ENCODE data around the gene CUL2. TPM values are rescaled to one million over a fixed set of nuclear protein-coding genes. Genes with fewer than 3 reads are reported as not detected.

The CUL2 gene
- total RNA-seq, 2 experiments from 2014 or later: 37.4 to 40.2 TPM

DNA sequence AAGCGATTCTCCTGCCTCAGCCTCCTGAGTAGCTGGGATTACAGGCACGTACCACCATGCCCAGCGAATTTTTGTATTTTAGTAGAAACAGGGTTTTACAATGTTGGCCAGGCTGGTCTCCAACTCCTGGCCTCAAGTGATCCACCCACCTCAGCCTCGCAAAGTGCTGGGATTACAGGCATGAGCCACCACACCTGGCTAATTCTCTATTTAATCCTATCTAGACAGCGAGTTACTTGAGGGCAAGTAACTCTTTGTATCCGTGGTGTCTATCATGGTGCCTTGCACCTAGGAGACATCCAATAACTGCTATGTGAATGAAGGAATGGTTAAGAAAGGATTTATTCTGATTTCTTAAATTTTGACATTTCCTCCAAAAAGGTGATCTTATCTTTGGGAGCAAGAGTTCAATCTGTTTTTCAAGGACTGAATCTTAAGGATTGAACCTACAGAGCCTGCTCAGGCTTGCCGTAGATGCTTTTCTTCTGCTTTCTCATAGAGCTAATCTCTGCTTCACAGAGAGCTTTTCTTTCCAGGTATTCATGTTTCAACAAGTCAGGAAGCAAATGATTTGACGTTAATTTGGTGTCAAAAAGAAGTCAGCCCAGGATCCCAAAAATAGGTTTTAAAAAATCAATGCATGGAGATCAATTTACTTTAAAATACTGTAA is 101.6 kb downstream of the CUL2 start:
- H3K36me3 Mint-ChIP-seq (ENCODE audit: low read depth): no peaks in the 10 kb centered on the region
- peaks cover 8% of the 10 kb centered on the region for H3K9me3 Mint-ChIP-seq
- TF ChIP-seq, protein P1, sequence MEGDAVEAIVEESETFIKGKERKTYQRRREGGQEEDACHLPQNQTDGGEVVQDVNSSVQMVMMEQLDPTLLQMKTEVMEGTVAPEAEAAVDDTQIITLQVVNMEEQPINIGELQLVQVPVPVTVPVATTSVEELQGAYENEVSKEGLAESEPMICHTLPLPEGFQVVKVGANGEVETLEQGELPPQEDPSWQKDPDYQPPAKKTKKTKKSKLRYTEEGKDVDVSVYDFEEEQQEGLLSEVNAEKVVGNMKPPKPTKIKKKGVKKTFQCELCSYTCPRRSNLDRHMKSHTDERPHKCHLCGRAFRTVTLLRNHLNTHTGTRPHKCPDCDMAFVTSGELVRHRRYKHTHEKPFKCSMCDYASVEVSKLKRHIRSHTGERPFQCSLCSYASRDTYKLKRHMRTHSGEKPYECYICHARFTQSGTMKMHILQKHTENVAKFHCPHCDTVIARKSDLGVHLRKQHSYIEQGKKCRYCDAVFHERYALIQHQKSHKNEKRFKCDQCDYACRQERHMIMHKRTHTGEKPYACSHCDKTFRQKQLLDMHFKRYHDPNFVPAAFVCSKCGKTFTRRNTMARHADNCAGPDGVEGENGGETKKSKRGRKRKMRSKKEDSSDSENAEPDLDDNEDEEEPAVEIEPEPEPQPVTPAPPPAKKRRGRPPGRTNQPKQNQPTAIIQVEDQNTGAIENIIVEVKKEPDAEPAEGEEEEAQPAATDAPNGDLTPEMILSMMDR (IDR thresholded peaks at IDR 0.05): no peak
- H3K4me1 Mint-ChIP-seq (ENCODE audit: low read depth): no peaks in the 10 kb centered on the region
- no peak overlapping the region for H3K27ac Mint-ChIP-seq
- CTCF ChIA-PET: no interaction called here
- intact Hi-C loops (cut with micrococcal nuclease): no loop called here
- DNase-seq (no peak), ATAC-seq (no peak)
- POLR2A ChIA-PET: no interaction called here
- no peaks in the 10 kb centered on the region for H3K27me3 Mint-ChIP-seq
- H3K4me3 Mint-ChIP-seq: no peak overlapping the region

DNA sequence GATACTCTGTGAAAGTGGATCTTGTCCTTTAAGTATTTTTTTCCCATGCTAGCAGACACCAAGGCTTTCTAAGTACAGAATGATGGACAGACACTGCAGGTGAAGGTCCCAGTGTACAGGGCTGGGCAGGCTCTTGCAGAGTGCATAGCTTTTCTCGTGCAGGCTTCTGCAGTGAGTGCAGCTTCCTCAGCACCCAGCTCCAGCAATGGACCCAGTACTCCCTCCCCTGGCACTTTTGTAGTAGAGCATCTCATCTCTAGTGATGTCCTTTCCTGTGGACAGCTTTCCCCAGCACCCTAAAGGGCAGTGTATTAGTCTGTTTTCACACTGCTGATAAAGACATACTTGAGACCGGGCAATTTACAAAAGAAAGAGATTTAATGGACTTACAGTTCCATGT is 104.3 kb downstream of the CUL2 start:
- Mint-ChIP-seq H3K27me3 (no peaks in the 10 kb centered on the region), H3K4me1 (ENCODE audit: low read depth) (no peaks in the 10 kb centered on the region), H3K36me3 (ENCODE audit: low read depth) (no peaks in the 10 kb centered on the region), H3K4me3 (no peak overlapping the region), H3K27ac (no peak overlapping the region), H3K9me3 (peaks cover 8% of the 10 kb centered on the region)
- DNase-seq (no peak), ATAC-seq (no peak)
- CTCF ChIA-PET: interaction anchor here (1.8 kb wide), 1 partner anchor 9 kb away, joined by 8 read pairs; no protein-coding TSS in a partner anchor
- POLR2A ChIA-PET: interaction anchor here (1.3 kb wide), 1 partner anchor 9 kb away, joined by 4 read pairs; no protein-coding TSS in a partner anchor
- intact Hi-C loops (cut with micrococcal nuclease): no loop called here
- TF ChIP-seq, protein P1 (IDR thresholded peaks at IDR 0.05): no peak

DNA sequence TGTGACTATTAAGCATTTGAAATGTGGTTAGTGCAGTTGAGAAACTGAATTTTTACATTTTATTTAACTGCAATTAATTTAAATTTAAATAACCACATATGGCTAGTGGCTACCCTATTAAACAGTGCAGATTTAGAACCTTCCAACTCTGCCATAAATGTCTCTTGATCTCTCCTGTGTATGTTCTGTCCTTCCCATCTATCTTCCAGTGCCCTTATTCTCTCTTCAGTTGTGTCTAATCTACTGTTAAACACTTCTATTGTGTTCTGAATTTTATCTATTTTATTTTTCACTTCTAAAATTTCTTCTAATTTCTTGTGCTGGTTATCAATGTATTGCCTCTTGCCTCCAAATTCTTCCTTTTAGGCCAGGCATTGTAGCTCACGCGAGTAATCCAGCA is 105.0 kb downstream of the CUL2 start:
- Mint-ChIP-seq H3K27me3 (no peaks in the 10 kb centered on the region), H3K36me3 (ENCODE audit: low read depth) (no peaks in the 10 kb centered on the region), H3K27ac (no peak overlapping the region), H3K4me1 (ENCODE audit: low read depth) (no peaks in the 10 kb centered on the region), H3K4me3 (no peak overlapping the region), H3K9me3 (peaks cover 8% of the 10 kb centered on the region)
- DNase-seq (no peak), ATAC-seq (no peak)
- intact Hi-C loops (cut with micrococcal nuclease): no loop called here
- TF ChIP-seq, protein P1 (IDR thresholded peaks at IDR 0.05): no peak
- ChIA-PET POLR2A (interaction anchor here (1.3 kb wide), 1 partner anchor 9 kb away, joined by 4 read pairs; no protein-coding TSS in a partner anchor), CTCF (interaction anchor here (1.8 to 3.0 kb wide), 2 partner anchors 10 kb away, joined by 8 to 17 read pairs; no protein-coding TSS in a partner anchor)

- H3K9me3 Mint-ChIP-seq: peaks cover 8% of the 10 kb centered on the region
- H3K36me3 Mint-ChIP-seq (ENCODE audit: low read depth): no peaks in the 10 kb centered on the region
- no peak overlapping the region for H3K27ac Mint-ChIP-seq
- TF ChIP-seq, protein P1 (IDR thresholded peaks at IDR 0.05): no peak
- ChIA-PET POLR2A (no interaction called here), CTCF (no interaction called here)
- intact Hi-C loops (cut with micrococcal nuclease): no loop called here
- no peak for DNase-seq
- ATAC-seq: no peak
- H3K4me1 Mint-ChIP-seq (ENCODE audit: low read depth): no peaks in the 10 kb centered on the region
- H3K4me3 Mint-ChIP-seq: no peak overlapping the region
- H3K27me3 Mint-ChIP-seq: no peaks in the 10 kb centered on the region
Observed at GRCh38 chr10:34981844-34982243, 108.3 kb downstream of the CUL2 start.

DNA sequence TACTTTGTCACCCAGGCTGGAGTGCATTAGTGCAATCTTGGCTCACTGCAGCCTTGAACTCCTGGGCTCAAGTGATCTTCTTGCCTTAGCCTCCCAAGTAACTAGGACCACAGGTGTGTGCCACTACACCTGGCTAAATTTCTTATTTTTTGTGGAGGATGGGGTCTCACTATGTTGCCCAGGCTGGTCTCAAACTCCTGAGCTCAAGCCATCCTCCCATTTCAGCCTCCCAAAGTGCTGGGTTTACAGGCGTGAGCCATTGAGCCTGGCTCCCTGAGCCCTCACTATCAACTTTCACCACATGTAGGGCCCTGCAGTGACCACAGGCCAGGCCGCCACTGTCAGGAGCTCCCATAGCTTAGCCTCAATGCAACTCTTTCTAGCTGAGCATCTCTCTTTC is 110.2 kb downstream of the CUL2 start:
- TF ChIP-seq, protein P1 (IDR thresholded peaks at IDR 0.05): no peak
- no peaks in the 10 kb centered on the region for H3K27me3 Mint-ChIP-seq
- ATAC-seq (no peak), DNase-seq (no peak)
- H3K4me1 Mint-ChIP-seq (ENCODE audit: low read depth): no peaks in the 10 kb centered on the region
- CTCF ChIA-PET: no interaction called here
- POLR2A ChIA-PET: no interaction called here
- intact Hi-C loops (cut with micrococcal nuclease): no loop called here
- no peak overlapping the region for H3K27ac Mint-ChIP-seq
- no peak overlapping the region for H3K4me3 Mint-ChIP-seq
- no peaks in the 10 kb centered on the region for H3K36me3 Mint-ChIP-seq (ENCODE audit: low read depth)
- H3K9me3 Mint-ChIP-seq: peaks cover 5% of the 10 kb centered on the region
